C4-2B (cell line): ENCODE data around the gene METTL21A.
"Not testable (repeated sequence)": the region's sequence is repeated elsewhere in the genome, so short reads cannot be mapped to it uniquely, and the experiment has no call there.

Experiments
- H3K27ac ChIP-seq: fragments of 450-650 bp; 2 replicates; pipeline ENCODE4 v1.5.1; 2017
- ZFX ChIP-seq: fragments of 450-650 bp; IDR thresholded peaks from 2 replicates; pipeline ENCODE4 v1.6.1; 2017
- TF ChIP-seq, protein P1 (sequence below): fragments of 450-650 bp; conservative IDR thresholded peaks from 2 replicates; pipeline ENCODE4 v1.5.1; 2017; ENCODE audit warnings: mild to moderate bottlenecking

METTL21A gene

DNA sequence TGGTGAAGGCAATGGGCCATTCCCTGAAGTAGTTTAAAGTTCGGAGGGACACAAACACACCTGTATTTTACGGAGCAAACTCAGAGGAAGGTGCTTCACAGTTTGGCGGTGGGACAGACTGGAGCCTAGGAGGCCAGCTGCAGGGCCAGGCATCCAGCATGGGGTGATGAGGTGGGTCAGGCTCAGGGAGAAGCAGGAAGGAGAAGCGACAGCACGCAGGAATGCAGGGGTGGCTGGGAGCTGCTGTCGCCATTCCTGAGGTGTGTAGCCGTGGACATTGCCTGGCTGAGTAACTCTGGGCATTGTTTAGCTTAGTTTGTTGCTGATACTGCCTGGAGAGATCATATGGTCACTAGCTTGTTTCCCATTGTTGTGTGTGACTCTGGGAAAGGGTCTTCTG, 35.8 kb upstream of the METTL21A start:
- TF ChIP-seq, protein P1, sequence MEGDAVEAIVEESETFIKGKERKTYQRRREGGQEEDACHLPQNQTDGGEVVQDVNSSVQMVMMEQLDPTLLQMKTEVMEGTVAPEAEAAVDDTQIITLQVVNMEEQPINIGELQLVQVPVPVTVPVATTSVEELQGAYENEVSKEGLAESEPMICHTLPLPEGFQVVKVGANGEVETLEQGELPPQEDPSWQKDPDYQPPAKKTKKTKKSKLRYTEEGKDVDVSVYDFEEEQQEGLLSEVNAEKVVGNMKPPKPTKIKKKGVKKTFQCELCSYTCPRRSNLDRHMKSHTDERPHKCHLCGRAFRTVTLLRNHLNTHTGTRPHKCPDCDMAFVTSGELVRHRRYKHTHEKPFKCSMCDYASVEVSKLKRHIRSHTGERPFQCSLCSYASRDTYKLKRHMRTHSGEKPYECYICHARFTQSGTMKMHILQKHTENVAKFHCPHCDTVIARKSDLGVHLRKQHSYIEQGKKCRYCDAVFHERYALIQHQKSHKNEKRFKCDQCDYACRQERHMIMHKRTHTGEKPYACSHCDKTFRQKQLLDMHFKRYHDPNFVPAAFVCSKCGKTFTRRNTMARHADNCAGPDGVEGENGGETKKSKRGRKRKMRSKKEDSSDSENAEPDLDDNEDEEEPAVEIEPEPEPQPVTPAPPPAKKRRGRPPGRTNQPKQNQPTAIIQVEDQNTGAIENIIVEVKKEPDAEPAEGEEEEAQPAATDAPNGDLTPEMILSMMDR = no peak
- no peak for TF ChIP-seq ZFX
- H3K27ac ChIP-seq = no peak overlapping the region

DNA sequence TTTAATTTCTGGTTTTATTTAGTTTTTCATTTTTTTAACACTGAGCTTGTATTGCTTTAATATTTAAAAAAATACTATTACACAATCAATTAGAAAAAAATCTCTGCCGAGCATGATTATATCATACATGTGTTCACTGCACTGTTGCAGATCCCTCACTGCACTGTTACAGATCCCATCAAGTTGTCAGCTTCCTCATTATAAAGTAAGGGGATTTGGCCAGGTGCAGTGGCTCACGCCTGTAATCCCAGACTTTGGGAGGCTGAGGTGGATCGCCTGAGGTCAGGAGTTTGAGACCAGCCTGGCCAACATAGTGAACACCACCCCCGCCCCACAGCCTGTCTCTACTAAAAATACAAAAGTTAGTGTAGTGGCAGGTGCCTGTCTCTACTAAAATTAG, 33.0 kb upstream of the METTL21A start:
- no peak for TF ChIP-seq ZFX
- TF ChIP-seq, protein P1 = no peak
- no peak overlapping the region for H3K27ac ChIP-seq

DNA sequence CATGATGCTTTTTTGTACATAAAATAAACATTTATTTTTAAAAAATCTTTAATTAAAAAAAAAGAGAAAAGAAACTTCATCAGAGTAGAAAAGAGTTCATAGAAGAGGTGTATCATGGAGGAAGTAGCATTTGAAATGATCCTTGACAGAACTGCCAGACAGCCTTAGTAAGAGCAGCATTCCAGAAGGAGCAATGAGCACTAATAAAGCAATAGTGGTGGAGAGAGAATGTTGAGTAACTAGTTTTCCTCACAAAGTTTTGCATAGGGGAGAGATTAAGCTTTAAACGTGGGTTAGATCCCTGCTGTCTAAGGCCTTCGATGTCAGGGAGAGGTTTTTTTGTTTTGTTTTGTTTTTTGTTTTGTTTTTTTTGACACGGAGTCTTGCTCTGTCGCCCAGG, 29.8 kb upstream of the METTL21A start:
- no peak for TF ChIP-seq ZFX
- TF ChIP-seq, protein P1 = no peak
- no peak overlapping the region for H3K27ac ChIP-seq

DNA sequence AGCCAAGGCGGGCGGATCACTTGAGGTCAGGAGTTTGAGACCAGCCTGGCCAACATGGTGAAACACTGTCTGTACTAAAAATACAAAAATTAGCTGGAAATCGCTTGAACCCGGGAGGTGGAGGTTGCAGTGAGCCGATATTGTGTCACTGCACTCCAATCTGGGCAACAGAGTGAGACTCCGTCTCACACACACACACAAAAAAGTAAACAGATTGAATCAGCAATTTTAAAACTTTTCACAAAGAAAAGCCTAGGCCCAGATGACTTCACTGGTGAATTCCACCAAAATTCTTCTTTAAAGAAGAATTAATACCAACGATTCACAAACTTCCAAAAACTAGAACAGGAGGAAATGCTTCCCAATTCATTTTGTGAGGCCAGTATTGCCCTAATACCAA, 21.4 kb upstream of the METTL21A start:
- H3K27ac ChIP-seq = not testable (repeated sequence)

DNA sequence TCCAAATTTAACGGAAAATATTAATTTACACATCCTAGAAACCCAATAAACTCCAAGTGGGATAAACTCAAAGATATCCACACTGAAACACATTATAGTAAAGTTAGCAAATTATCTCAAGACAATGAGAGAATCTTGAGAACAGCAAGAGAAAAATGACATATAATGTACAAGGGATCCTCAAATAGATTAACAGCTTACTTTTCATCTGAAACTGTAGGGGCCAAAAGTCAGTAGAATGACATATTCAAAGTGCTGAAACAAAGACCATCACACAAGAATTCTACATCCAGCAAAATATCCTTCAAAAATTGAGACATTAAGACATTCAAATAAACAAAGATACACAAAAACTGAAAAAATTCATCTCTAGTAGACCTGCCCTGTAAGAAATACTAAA, 18.7 kb upstream of the METTL21A start:
- TF ChIP-seq, protein P1 = no peak
- TF ChIP-seq ZFX = no peak
- no peak overlapping the region for H3K27ac ChIP-seq

DNA sequence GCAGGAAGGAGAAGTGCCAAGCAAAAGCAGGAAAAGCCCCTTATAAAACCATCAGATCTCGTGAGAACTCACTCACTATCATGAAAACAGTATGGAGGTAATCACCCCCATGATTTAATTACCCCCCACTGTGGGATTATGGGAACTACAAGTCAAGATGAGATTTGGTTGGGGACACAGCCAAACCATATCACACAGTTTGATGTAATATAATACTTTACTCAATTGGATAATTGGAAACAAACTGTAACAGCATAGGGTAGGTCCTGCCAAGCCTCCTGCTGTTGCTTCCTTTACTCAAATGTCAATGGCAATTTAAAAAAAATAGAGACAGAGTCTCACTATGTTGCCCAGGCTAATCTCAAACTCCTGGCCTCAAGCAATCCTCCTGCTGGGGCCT, 15.5 kb upstream of the METTL21A start:
- no peak overlapping the region for H3K27ac ChIP-seq
- TF ChIP-seq, protein P1 = no peak
- no peak for TF ChIP-seq ZFX

DNA sequence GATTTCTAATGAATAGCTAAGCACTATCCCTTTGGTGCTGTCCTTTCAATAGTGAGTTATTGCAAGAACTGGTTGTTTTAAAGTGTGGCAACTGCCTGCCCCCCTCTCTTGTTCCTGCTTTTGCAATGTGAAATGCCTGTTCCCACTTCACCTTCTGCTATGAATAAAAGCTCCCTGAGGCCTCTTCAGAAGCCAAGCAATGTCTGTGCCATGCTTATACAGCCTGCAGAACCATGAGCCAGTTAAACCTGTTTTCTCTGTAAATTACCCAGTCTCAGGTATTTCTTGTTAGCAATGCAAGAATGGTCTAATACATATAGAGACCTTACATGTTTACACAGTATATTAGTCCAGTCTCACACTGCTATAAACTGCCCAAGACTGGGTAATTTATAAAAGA, 15.0 kb upstream of the METTL21A start:
- no peak overlapping the region for H3K27ac ChIP-seq
- TF ChIP-seq, protein P1 = no peak
- TF ChIP-seq ZFX = no peak

DNA sequence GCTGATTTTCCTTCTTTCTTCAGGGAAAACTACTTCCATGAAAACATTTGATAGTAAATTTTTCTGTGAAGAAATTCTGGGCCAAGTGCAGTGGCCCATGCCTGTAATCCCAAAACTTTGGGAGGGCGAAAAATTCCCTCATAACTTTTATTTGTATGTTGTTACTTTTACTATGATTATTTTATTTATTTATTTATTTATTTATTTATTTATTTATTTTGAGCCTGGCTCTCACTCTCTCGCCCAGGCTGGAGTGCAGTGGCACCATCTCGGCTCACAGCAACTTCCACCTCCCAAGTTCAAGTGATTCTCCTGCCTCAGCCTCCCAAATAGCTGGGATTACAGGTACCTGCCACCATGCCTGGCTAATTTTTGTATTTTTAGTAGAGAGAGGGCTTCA, 14.1 kb upstream of the METTL21A start:
- H3K27ac ChIP-seq = not testable (repeated sequence)
